ENCODE results near the gene ZNF516. TPM values are rescaled to one million over a fixed set of nuclear protein-coding genes. Genes with fewer than 3 reads are reported as not detected.

Gene ZNF516
- total and polyA plus RNA-seq, 2 of the 13 experiments (the other 11 are each of a cell fraction or from before 2014, with no cell fraction given): 16.6 to 18.7 TPM

GRCh38 chr18:76314496-76314895, 180.5 kb downstream of the ZNF516 start:
- DNase-seq (ENCODE audit: low spot score) (peak; percentile 11), FAIRE-seq (no peak), ATAC-seq (no peak)
- no peaks in the 10 kb centered on the region for H3K9me3 ChIP-seq (ENCODE audit: low read length)
- peaks cover 0 to 9% of the 10 kb centered on the region in 2 experiments; a peak in 1 of 5 replicates for H3K27me3 ChIP-seq (ENCODE audit: control insufficient read depth in 1 of 2, insufficient read depth in 2 of 2, low read length in 2 of 2)
- 4% methylated on average over 6 of the region's 6 CpGs for WGBS (ENCODE audit: low lambda C conversion rate)
- H3K36me3 ChIP-seq (replicated peaks in 1 of 2; ENCODE audit: control insufficient read depth in 1 of 2, insufficient read depth in 2 of 2, low read length in 2 of 2): no peaks in the 10 kb centered on the region
- no peak overlapping the region for H2AFZ ChIP-seq (ENCODE audit: low read length)
- no peaks in the 10 kb centered on the region for H3K79me2 ChIP-seq (ENCODE audit: insufficient read depth, low read length)
- CTCF ChIA-PET (ENCODE audit: low intra/inter-chr PET ratio, low total read pairs): no interaction called here
- no peak overlapping the region for H3K9ac ChIP-seq (ENCODE audit: insufficient read depth, low read depth, low read length)
- no peak overlapping the region for H3K4me3 ChIP-seq (replicated peaks in 1 of 3; ENCODE audit: insufficient read depth in 1 of 3, low read depth in 2 of 3, low read length in 3 of 3)
- in situ Hi-C loops (cut with HindIII; ENCODE audit: extremely low pct_ligation_motif_present, low pct_unique_long_range_greater_than_20kb): no loop called here
- H3K4me2 ChIP-seq (ENCODE audit: low read depth, low read length): no peak overlapping the region
- intact Hi-C loops (cut with micrococcal nuclease; ENCODE audit: unreplicated experiment): no loop called here
- H4K20me1 ChIP-seq (ENCODE audit: insufficient read depth, low read length): no peaks in the 10 kb centered on the region
- no peak overlapping the region for H3K27ac ChIP-seq (ENCODE audit: extremely low read length, insufficient read depth, low read length)
- POLR2A ChIA-PET: no interaction called here
- TF ChIP-seq NFYB (CRISPR knock-in tag; IDR thresholded peaks at IDR 0.05): no peak
- peak; percentile 68 for TF ChIP-seq SRF (IDR thresholded peaks at IDR 0.05; ENCODE audit: low read depth, low read length)
- TF ChIP-seq KAT8 (CRISPR knock-in tag; IDR thresholded peaks at IDR 0.05): no peak
- no TSS peak for BruUV-seq (replicated peaks)
- H3K4me1 ChIP-seq (ENCODE audit: insufficient read depth, low read length): peaks cover 6% of the 10 kb centered on the region; the same call in 1 of the 2 replicates

DNA sequence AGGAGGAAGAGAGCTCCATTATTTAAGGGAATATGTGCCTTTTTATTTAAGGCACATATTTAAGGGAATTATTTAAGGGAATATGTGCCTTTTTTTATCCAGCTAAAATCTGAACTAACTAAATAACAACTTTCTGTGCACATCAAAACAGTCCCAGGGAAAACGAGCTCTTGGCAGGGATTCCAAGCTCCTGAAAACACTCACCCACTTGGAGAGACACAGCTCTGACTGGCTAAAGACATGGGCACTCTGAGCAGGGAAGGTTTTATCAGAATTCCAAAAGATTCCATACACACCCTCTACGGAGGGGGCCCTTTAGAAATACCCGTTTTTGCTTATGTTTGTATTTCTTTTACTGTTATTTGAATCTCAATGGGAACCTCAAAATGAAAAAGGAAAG, 181.0 kb downstream of the ZNF516 start:
- Histone ChIP-seq H2AFZ (ENCODE audit: low read length) (no peak overlapping the region), H4K20me1 (ENCODE audit: insufficient read depth, low read length) (no peaks in the 10 kb centered on the region), H3K9me3 (ENCODE audit: low read length) (no peaks in the 10 kb centered on the region), H3K79me2 (ENCODE audit: insufficient read depth, low read length) (no peaks in the 10 kb centered on the region), H3K36me3 (replicated peaks in 1 of 2; ENCODE audit: control insufficient read depth in 1 of 2, insufficient read depth in 2 of 2, low read length in 2 of 2) (no peaks in the 10 kb centered on the region), H3K27me3 (ENCODE audit: control insufficient read depth in 1 of 2, insufficient read depth in 2 of 2, low read length in 2 of 2) (peaks cover 0 to 9% of the 10 kb centered on the region in 2 experiments; a peak in 2 of 5 replicates), H3K27ac (ENCODE audit: extremely low read length, insufficient read depth, low read length) (no peak overlapping the region), H3K4me3 (replicated peaks in 1 of 3; ENCODE audit: insufficient read depth in 1 of 3, low read depth in 2 of 3, low read length in 3 of 3) (no peak overlapping the region), H3K4me2 (ENCODE audit: low read depth, low read length) (no peak overlapping the region), H3K9ac (ENCODE audit: insufficient read depth, low read depth, low read length) (no peak overlapping the region), H3K4me1 (ENCODE audit: insufficient read depth, low read length) (peaks cover 6% of the 10 kb centered on the region; the same call in 1 of the 2 replicates)
- ChIA-PET CTCF (ENCODE audit: low intra/inter-chr PET ratio, low total read pairs) (no interaction called here), POLR2A (no interaction called here)
- 2% methylated on average over 3 of the region's 3 CpGs for WGBS (ENCODE audit: low lambda C conversion rate)
- ATAC-seq: no peak
- in situ Hi-C loops (cut with HindIII; ENCODE audit: extremely low pct_ligation_motif_present, low pct_unique_long_range_greater_than_20kb): no loop called here
- DNase-seq (ENCODE audit: low spot score): no peak
- intact Hi-C loops (cut with micrococcal nuclease; ENCODE audit: unreplicated experiment): no loop called here
- TF ChIP-seq CBX1 (IDR thresholded peaks at IDR 0.05; ENCODE audit: low read depth) (no peak), KLF11 (CRISPR knock-in tag; IDR thresholded peaks at IDR 0.05) (no peak), POLR2AphosphoS2 (IDR thresholded peaks at IDR 0.05; ENCODE audit: low read depth, low read length) (no peak), NFIC (IDR thresholded peaks at IDR 0.05; ENCODE audit: low read length) (no peak), BRCA1 (CRISPR knock-in tag; IDR thresholded peaks at IDR 0.05) (no peak), ZBTB2 (CRISPR knock-in tag; IDR thresholded peaks at IDR 0.05; ENCODE audit: low read depth) (no peak), MBD4 (IDR thresholded peaks at IDR 0.05; ENCODE audit: borderline replicate concordance, low read length) (no peak), ZFAT (CRISPR knock-in tag; conservative IDR thresholded peaks at IDR 0.05) (no peak), ADNP (CRISPR knock-in tag; IDR thresholded peaks at IDR 0.05) (no peak)
- TF ChIP-seq, protein P1, sequence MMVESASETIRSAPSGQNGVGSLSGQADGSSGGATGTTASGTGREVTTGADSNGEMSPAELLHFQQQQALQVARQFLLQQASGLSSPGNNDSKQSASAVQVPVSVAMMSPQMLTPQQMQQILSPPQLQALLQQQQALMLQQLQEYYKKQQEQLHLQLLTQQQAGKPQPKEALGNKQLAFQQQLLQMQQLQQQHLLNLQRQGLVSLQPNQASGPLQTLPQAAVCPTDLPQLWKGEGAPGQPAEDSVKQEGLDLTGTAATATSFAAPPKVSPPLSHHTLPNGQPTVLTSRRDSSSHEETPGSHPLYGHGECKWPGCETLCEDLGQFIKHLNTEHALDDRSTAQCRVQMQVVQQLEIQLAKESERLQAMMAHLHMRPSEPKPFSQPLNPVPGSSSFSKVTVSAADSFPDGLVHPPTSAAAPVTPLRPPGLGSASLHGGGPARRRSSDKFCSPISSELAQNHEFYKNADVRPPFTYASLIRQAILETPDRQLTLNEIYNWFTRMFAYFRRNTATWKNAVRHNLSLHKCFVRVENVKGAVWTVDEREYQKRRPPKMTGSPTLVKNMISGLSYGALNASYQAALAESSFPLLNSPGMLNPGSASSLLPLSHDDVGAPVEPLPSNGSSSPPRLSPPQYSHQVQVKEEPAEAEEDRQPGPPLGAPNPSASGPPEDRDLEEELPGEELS (CRISPR knock-in tag; IDR thresholded peaks at IDR 0.05): no peak
- no peak for FAIRE-seq
- no TSS peak for BruUV-seq (replicated peaks)
